Femur (tissue), 1 donor: ENCODE measurements around the gene ARSJ.

Experiments used
- DNase-seq: peaks from one replicate; pipeline ENCODE4 v3.0.0-alpha.2; 2017

The ARSJ gene

GRCh38 chr4:113982181-113982580 is 2.7 kb upstream of the ARSJ start:
- DNase-seq = no peak

- no peak for DNase-seq
Observed at GRCh38 chr4:113981591-113981990, 2.1 kb upstream of the ARSJ start.

- no peak for DNase-seq
Observed at GRCh38 chr4:113979905-113980615, 613 bp upstream of the ARSJ start.

- DNase-seq = peak; percentile 34
Observed at GRCh38 chr4:113978561-113979147, 793 bp downstream of the ARSJ start.

GRCh38 chr4:113978105-113978504 is 1.3 kb downstream of the ARSJ start:
- DNase-seq = no peak

- DNase-seq = no peak
Observed at GRCh38 chr4:113977526-113977855, 2.0 kb downstream of the ARSJ start.

- no peak for DNase-seq
Observed at GRCh38 chr4:113976741-113977525, 2.5 kb downstream of the ARSJ start.

- no peak for DNase-seq
Observed at GRCh38 chr4:113975578-113975977, 3.9 kb downstream of the ARSJ start.

- DNase-seq = no peak
Observed at GRCh38 chr4:113974467-113974866, 5.0 kb downstream of the ARSJ start.

GRCh38 chr4:113973345-113973744 is 6.1 kb downstream of the ARSJ start:
- DNase-seq = no peak

GRCh38 chr4:113972781-113973180 is 6.7 kb downstream of the ARSJ start:
- no peak for DNase-seq

- no peak for DNase-seq
Observed at GRCh38 chr4:113971706-113972360, 7.6 kb downstream of the ARSJ start.

- no peak for DNase-seq
Observed at GRCh38 chr4:113969709-113970334, 9.6 kb downstream of the ARSJ start.

- DNase-seq = no peak
Observed at GRCh38 chr4:113968473-113968872, 11.0 kb downstream of the ARSJ start.

GRCh38 chr4:113967687-113968086 is 11.8 kb downstream of the ARSJ start:
- DNase-seq = no peak

- no peak for DNase-seq
Observed at GRCh38 chr4:113962719-113963265, 16.7 kb downstream of the ARSJ start.

- DNase-seq = no peak
Observed at GRCh38 chr4:113962016-113962347, 17.5 kb downstream of the ARSJ start.

- no peak for DNase-seq
Observed at GRCh38 chr4:113960684-113961321, 18.6 kb downstream of the ARSJ start.

GRCh38 chr4:113959539-113959937 is 19.9 kb downstream of the ARSJ start:
- DNase-seq = no peak

GRCh38 chr4:113958766-113959538 is 20.5 kb downstream of the ARSJ start:
- no peak for DNase-seq

- no peak for DNase-seq
Observed at GRCh38 chr4:113957956-113958355, 21.5 kb downstream of the ARSJ start.

- no peak for DNase-seq
Observed at GRCh38 chr4:113955948-113956347, 23.5 kb downstream of the ARSJ start.
